Keratinocyte (primary cell): ENCODE results near the gene LUC7L3. TPM values are rescaled to one million over a fixed set of nuclear protein-coding genes. Genes with fewer than 3 reads are reported as not detected.

Experiments used
- DNase-seq: peaks from one replicate; pipeline ENCODE4 v3.0.0-alpha.2; 2011; ENCODE audit warnings: low read depth, missing footprints, low spot score
- FAIRE-seq: peaks from 2 replicates; lab custom pipeline; 2011; peaks lifted over from hg19 to GRCh38; lab: Jason Lieb, UNC
- H2AFZ ChIP-seq: 2 replicates; pipeline ENCODE4 v1.6.0; 2012; ENCODE audit warnings: low read length, control low read depth, inconsistent platforms; ENCODE audit not compliant: control insufficient read depth
- H3K27ac ChIP-seq: 2 replicates; pipeline ENCODE4 v1.5.1; 2011; ENCODE audit warnings: low read length; ENCODE audit not compliant: control insufficient read depth, insufficient read depth
- H3K27me3 ChIP-seq: 3 replicates; pipeline ENCODE4 v1.6.0; 2011; ENCODE audit warnings: low read length; ENCODE audit not compliant: control insufficient read depth, insufficient read depth; ENCODE audit errors: extremely low read depth
- H3K36me3 ChIP-seq, 2 experiments: 2 replicates in 1 of 2; 3 replicates in 1 of 2; pipeline ENCODE4 v1.5.1; 2011; ENCODE audit warnings: low read length in 2 of 2, mild to moderate bottlenecking in 1 of 2; ENCODE audit not compliant: control insufficient read depth in 2 of 2, insufficient read depth in 2 of 2; ENCODE audit errors: extremely low read depth in 1 of 2
- H3K4me1 ChIP-seq: 3 replicates; pipeline ENCODE4 v1.5.1; 2011; ENCODE audit warnings: low read length; ENCODE audit not compliant: control insufficient read depth, insufficient read depth; ENCODE audit errors: extremely low read depth
- H3K4me2 ChIP-seq: 3 replicates; pipeline ENCODE4 v1.6.0; 2011; ENCODE audit warnings: low read depth, low read length; ENCODE audit not compliant: control insufficient read depth, insufficient read depth; ENCODE audit errors: extremely low read depth
- H3K4me3 ChIP-seq, 3 experiments: fragments of 200-600 bp in 1 of 3; sonication (generic) in 1 of 3; 2 replicates in 2 of 3; 3 replicates in 1 of 3; pipeline ENCODE4 v1.5.1; 2011 to 2016; ENCODE audit warnings: low read length in 3 of 3, mild to moderate bottlenecking in 3 of 3, control low read depth in 2 of 3, inconsistent platforms in 1 of 3, low read depth in 1 of 3, mixed read lengths in 1 of 3, mixed run types in 1 of 3, moderate library complexity in 1 of 3; ENCODE audit not compliant: control insufficient read depth in 2 of 3, insufficient read depth in 2 of 3; ENCODE audit errors: extremely low read depth in 1 of 3
- H3K79me2 ChIP-seq: 2 replicates; pipeline ENCODE4 v1.6.0; 2012; ENCODE audit warnings: low read length; ENCODE audit not compliant: control insufficient read depth, insufficient read depth
- H3K9ac ChIP-seq: 3 replicates; pipeline ENCODE4 v1.6.0; 2011; ENCODE audit warnings: low read length; ENCODE audit not compliant: control insufficient read depth, insufficient read depth; ENCODE audit errors: extremely low read depth
- H3K9me1 ChIP-seq: 3 replicates; pipeline ENCODE4 v1.6.0; 2011; ENCODE audit warnings: low read length; ENCODE audit not compliant: control insufficient read depth, insufficient read depth; ENCODE audit errors: extremely low read depth
- H3K9me3 ChIP-seq: 2 replicates; pipeline ENCODE4 v1.5.1; 2012; ENCODE audit warnings: low read depth, low read length; ENCODE audit not compliant: control insufficient read depth
- H4K20me1 ChIP-seq: 3 replicates; pipeline ENCODE4 v1.6.0; 2011; ENCODE audit warnings: low read length; ENCODE audit not compliant: control insufficient read depth, insufficient read depth; ENCODE audit errors: extremely low read depth
- CTCF ChIP-seq, 3 experiments: IDR thresholded peaks in 1 of 3; conservative IDR thresholded peaks in 1 of 3; optimal IDR thresholded peaks in 1 of 3; 2 replicates in 2 of 3; 3 replicates in 1 of 3; pipeline versions ENCODE3 to v1.5.1; 2011; ENCODE audit warnings: low read length in 3 of 3, mild to moderate bottlenecking in 3 of 3, moderate library complexity in 2 of 3, control low read depth in 1 of 3, inconsistent platforms in 1 of 3; ENCODE audit not compliant: insufficient read depth in 2 of 3; ENCODE audit errors: extremely low read depth in 1 of 3
- EZH2 ChIP-seq: IDR thresholded peaks from one replicate; pipeline ENCODE4 v1.6.1; 2012; ENCODE audit warnings: inconsistent platforms, mild to moderate bottlenecking, low read length, moderate library complexity
- dilution Hi-C: fragments of 300-500 bp; cut with MboI; formaldehyde crosslinking; loops from one replicate; pipeline ENCODE4 v1.7.0; 2020; ENCODE audit warnings: low sequenced_read_pairs; ENCODE audit not compliant: extremely low pct_ligation_motif_present
- polyA plus RNA-seq, 5 experiments: library from polyadenylated mRNA; depleted of rRNA in 3 of 5; stranded (reverse) in 3 of 5; stranded (forward) in 1 of 5; unstranded in 1 of 5; fragments of >200 nt; gene quantifications; 1 replicate in 1 of 5; 2 replicates in 3 of 5; 3 replicates in 1 of 5; pipeline versions ENCODE4 v1.2.1 to v1.2.3, GENCODE V29; 2011 to 2012; ENCODE audit warnings: missing spikeins in 2 of 5, low read depth in 1 of 5, low replicate concordance in 1 of 5

Gene LUC7L3
- polyA plus RNA-seq, 1 donor (not counting 4 experiments of a cell fraction or from before 2014, with no cell fraction given): 92.4 TPM

DNA sequence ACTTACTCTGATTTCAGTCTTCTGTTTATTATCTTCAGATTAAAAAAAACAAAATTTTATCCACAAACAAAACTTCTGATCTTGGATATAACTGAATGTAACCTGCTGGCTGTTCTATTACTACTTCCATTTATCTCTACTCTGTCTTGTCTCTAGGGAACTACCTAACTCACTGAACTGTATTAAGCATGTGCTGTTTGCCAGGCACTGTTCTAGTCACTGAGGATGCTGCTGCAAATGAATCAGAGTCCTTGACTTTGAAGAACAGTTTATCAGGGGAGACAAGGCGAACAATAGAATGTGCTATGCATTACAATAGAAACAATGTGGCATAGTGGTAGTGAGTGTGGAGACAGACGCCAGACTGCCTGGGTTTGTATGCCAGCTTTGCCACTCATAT is 9.4 kb upstream of the LUC7L3 start:
- Histone ChIP-seq H3K4me2 (no peak overlapping the region), H3K9me3 (no peaks in the 10 kb centered on the region), H3K4me1 (peaks cover 12% of the 10 kb centered on the region), H3K9me1 (no peaks in the 10 kb centered on the region), H3K9ac (no peak overlapping the region), H4K20me1 (no peaks in the 10 kb centered on the region), H3K27ac (no peak overlapping the region), H3K4me3 (no peak overlapping the region), H3K27me3 (no peaks in the 10 kb centered on the region), H2AFZ (no peak overlapping the region), H3K36me3 (peaks cover 2 to 3% of the 10 kb centered on the region in 2 experiments), H3K79me2 (peaks cover 26% of the 10 kb centered on the region)
- dilution Hi-C loops: no loop called here
- FAIRE-seq (no peak), DNase-seq (no peak)
- TF ChIP-seq EZH2 (no peak), CTCF (optimal IDR thresholded peaks at IDR 0.05 in 1 of 3, IDR thresholded peaks at IDR 0.05 in 1 of 3, conservative IDR thresholded peaks at IDR 0.05 in 1 of 3; ENCODE audit: extremely low read depth in 1 of 3, insufficient read depth in 2 of 3, low read length in 3 of 3) (no peak)

DNA sequence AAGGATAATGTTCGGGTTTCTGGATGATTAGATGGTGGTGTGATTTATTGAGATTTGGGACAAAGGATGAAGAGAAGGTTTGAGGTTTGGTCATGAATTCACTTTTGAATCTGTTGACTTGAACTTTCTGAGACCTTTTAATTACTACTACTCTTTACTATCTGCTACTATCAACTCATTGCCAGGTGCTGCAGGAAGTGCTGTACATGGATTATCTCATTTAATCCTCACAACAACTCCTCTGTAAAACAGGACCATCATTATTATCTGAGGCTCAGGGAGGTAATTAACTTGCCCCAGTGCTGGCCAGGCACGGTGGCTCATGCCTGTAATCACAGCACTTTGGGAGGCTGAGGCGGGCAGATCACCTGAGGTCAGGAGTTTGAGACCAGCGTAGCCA is 8.8 kb upstream of the LUC7L3 start:
- dilution Hi-C loops: no loop called here
- Histone ChIP-seq H3K4me2 (no peak overlapping the region), H3K4me3 (no peak overlapping the region), H3K27ac (no peak overlapping the region), H3K79me2 (peaks cover 20% of the 10 kb centered on the region), H3K9me1 (no peaks in the 10 kb centered on the region), H3K4me1 (peaks cover 12% of the 10 kb centered on the region), H3K27me3 (no peaks in the 10 kb centered on the region), H3K9ac (no peak overlapping the region), H2AFZ (no peak overlapping the region), H4K20me1 (no peaks in the 10 kb centered on the region), H3K36me3 (no peaks in the 10 kb centered on the region), H3K9me3 (no peaks in the 10 kb centered on the region)
- DNase-seq (no peak), FAIRE-seq (no peak)
- TF ChIP-seq CTCF (optimal IDR thresholded peaks at IDR 0.05 in 1 of 3, IDR thresholded peaks at IDR 0.05 in 1 of 3, conservative IDR thresholded peaks at IDR 0.05 in 1 of 3; ENCODE audit: extremely low read depth in 1 of 3, insufficient read depth in 2 of 3, low read length in 3 of 3) (no peak), EZH2 (no peak)
